ENCODE results near the gene BMP8B. TPM values are rescaled to one million over a fixed set of nuclear protein-coding genes. Genes with fewer than 3 reads are reported as not detected.

Gene BMP8B
- total and polyA plus RNA-seq, 11 donors, result 0.08 to 0.68 (median 0.49) TPM

DNA sequence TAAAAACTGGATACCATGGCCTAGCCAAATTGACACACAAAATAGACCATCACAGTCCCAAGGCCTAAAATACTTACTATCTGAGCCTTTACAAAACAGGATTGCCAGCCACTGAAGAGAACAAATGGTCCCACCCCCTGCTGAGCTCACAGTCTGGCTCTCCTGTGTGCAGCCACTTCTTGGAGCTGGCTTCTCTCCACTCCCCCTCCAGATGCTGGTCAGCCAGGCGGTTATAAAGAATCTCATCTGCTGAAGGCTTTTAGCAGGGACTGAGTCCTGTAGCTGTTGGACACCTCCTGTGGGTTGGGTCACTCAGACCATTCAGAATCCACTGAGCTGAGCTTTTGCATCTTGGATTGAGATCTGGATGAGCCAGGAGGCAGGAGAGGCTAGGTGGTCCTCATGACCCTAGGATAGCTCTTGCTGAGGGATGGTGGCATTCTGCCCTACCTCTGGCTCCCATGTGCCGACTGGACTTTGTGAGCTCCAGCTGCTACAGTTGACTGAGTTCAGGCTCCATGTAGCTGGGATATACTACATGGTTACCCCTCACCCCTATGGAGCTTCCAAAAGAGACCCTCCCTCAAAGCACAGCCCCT is 33.7 kb downstream of the BMP8B start:
- DNase-seq (no peak), ATAC-seq (peak; percentile 67 to 81 (median 79))
- intact Hi-C loops (cut with DNase I), result loop anchor here in 1 of 10 donors (5.0 kb wide), 1 partner anchor 662 kb away; no protein-coding TSS in a partner anchor
- Histone ChIP-seq H3K9me3 (no peaks in the 10 kb centered on the region), H3K4me1 (peaks cover 0 to 8% (median 0%) of the 10 kb centered on the region in 12 donors), H3K27ac (peak overlapping the region in 2 of 12 donors; percentile 32 to 39), H3K4me3 (no peak overlapping the region), H3K36me3 (peaks cover 0 to 96% (median 87%) of the 10 kb centered on the region in 9 donors), H3K27me3 (no peaks in the 10 kb centered on the region)
- no peak for TF ChIP-seq POLR2A (IDR thresholded peaks at IDR 0.05)
- WGBS, 4 donors, result 49 to 76% (median 64%) methylated on average over 2 of the region's 2 CpGs

DNA sequence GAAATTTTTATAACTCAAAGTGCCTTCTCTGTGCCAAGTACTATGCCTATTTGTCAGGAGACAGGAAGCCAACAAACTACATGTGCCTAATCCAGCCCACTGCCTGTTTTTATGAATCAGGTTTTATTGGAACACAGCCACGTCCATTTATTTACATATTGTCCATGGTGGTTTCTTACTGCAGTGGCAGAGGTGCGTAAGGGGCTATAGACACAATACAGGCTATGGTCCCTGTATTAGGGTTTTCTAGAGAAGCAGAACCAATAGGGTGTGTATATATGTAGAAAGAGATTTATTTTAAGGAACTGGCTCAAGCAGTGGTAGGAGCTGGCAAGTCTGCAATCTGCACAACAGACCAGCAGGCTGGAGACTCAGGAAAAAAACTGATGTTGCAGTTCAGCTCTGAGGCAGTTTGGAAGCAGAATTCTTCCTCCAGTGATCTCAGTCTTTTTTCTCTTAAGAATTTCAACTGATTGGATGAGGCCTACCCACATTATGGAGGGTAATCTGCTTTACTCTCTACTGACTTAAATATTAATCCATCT is 34.6 kb downstream of the BMP8B start:
- H3K36me3 ChIP-seq, result peaks cover 4 to 98% (median 95%) of the 10 kb centered on the region in 9 donors
- TF ChIP-seq, protein P1, sequence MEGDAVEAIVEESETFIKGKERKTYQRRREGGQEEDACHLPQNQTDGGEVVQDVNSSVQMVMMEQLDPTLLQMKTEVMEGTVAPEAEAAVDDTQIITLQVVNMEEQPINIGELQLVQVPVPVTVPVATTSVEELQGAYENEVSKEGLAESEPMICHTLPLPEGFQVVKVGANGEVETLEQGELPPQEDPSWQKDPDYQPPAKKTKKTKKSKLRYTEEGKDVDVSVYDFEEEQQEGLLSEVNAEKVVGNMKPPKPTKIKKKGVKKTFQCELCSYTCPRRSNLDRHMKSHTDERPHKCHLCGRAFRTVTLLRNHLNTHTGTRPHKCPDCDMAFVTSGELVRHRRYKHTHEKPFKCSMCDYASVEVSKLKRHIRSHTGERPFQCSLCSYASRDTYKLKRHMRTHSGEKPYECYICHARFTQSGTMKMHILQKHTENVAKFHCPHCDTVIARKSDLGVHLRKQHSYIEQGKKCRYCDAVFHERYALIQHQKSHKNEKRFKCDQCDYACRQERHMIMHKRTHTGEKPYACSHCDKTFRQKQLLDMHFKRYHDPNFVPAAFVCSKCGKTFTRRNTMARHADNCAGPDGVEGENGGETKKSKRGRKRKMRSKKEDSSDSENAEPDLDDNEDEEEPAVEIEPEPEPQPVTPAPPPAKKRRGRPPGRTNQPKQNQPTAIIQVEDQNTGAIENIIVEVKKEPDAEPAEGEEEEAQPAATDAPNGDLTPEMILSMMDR (IDR thresholded peaks at IDR 0.05), result no peak
- TF ChIP-seq POLR2A (IDR thresholded peaks at IDR 0.05), result no peak
- 80 to 88% (median 82%) methylated on average over 2 of the region's 2 CpGs for WGBS, 4 donors

DNA sequence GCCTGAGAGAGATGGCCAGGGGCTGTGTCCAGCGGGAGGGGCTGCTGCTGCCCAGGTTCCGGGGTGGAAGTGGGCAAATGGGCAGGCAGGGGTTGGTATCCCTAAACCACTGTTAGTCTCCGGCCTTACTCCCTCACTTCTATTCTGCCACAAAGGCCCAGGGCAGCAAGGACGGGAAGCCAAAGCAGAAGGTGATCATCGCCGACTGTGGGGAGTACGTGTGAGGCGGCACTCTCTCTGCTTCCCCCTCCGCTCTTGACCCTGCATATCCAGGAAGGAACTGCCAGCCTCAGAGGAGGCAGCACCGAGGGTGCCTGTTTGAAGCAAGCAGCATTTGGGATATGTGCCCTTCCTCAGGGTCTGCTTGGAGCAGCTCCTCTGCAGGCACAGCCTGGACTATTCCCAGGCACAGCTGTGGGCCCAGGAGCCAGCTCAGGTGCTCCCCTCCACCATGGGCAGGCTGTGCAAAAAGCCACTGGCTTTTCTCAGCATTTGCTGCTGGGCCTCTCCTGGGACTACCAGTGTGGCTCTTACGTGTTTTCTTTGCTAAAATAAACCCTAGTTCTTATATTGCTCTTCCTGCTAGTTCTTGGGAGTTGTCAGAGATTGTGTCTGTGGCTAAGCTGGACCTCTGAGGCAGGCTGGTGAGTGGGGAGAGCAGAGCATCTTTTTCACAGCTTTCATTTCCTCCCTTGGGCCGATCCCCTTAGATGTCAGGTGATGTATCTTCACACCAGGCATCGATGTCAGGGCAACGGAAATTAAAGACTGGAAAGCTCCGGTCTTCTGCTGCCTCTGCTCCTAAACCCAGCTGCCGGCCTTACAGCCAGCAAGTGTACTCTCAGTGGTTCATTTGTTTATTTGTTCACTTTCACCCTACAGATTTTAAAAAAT is 35.3 kb downstream of the BMP8B start:
- TF ChIP-seq POLR2A (IDR thresholded peaks at IDR 0.05), result no peak
- TF ChIP-seq, protein P1 (IDR thresholded peaks at IDR 0.05), result no peak
- no peak overlapping the region for H3K27ac ChIP-seq
- intact Hi-C loops (cut with DNase I), result no loop called here
- peaks cover 0 to 8% (median 0%) of the 10 kb centered on the region in 12 donors for H3K4me1 ChIP-seq
- no peak overlapping the region for H3K4me3 ChIP-seq
- 91 to 97% (median 92%) methylated on average over 16 of the region's 16 CpGs for WGBS, 4 donors
- peaks cover 4 to 100% (median 98%) of the 10 kb centered on the region in 9 donors for H3K36me3 ChIP-seq
- H3K27me3 ChIP-seq, result no peaks in the 10 kb centered on the region
- ATAC-seq (no peak), DNase-seq (no peak)
- no peaks in the 10 kb centered on the region for H3K9me3 ChIP-seq

More for the DNA sequence above, 34.6 kb downstream of the BMP8B start:
- H3K27me3 ChIP-seq, result no peaks in the 10 kb centered on the region
- no peak for DNase-seq
- no peak overlapping the region for H3K4me3 ChIP-seq
- H3K4me1 ChIP-seq, result peaks cover 0 to 8% (median 0%) of the 10 kb centered on the region in 12 donors
- no peak for ATAC-seq
- H3K9me3 ChIP-seq, result no peaks in the 10 kb centered on the region
- intact Hi-C loops (cut with DNase I), result no loop called here
- peak overlapping the region in 1 of 12 donors; percentile 39 for H3K27ac ChIP-seq

DNA sequence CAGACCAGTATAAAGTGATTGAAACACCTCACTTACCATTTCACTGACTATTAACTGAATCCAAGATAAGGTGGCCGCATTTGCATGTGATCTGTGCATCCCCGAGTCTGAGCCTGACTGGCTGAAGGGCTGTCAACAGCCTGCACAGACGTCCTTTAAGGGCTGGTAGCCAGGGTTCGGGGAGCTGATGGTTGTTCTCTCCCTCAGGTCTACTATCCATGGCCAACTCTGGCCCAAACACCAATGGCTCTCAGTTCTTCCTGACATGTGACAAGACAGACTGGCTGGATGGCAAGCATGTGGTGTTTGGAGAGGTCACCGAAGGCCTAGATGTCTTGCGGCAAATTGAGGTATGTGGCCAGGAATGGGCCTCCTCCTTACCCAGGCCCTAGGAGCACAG is 36.0 kb downstream of the BMP8B start:
- 85 to 89% (median 86%) methylated on average over 6 of the region's 6 CpGs for WGBS, 4 donors
- intact Hi-C loops (cut with DNase I), result no loop called here
- DNase-seq (no peak), ATAC-seq (no peak)
- Histone ChIP-seq H3K36me3 (peaks cover 4 to 100% (median 98%) of the 10 kb centered on the region in 9 donors), H3K27ac (no peak overlapping the region), H3K4me3 (no peak overlapping the region), H3K9me3 (no peaks in the 10 kb centered on the region), H3K4me1 (peaks cover 0 to 8% (median 0%) of the 10 kb centered on the region in 12 donors), H3K27me3 (no peaks in the 10 kb centered on the region)
- TF ChIP-seq POLR2A (IDR thresholded peaks at IDR 0.05), result no peak
- TF ChIP-seq, protein P1 (IDR thresholded peaks at IDR 0.05), result no peak

Measured in heart left ventricle (tissue), 16 donors.